Stimulated activated CD4-positive, alpha-beta T cell treated with anti-CD3 and anti-CD28 coated beads, TNF-alpha, amount 100 ng/mL, for 1 hour (primary cell): ENCODE results near the gene CPNE2.
A peak's percentile ranks its signal among the peaks of the same experiment; 100 is the strongest.
"Not testable (repeated sequence)": the region's sequence is repeated elsewhere in the genome, so short reads cannot be mapped to it uniquely, and the experiment has no call there.

Source experiments
- DNase-seq, 3 donors: peaks; one replicate each; pipeline ENCODE4 v3.0.0-alpha.2; 2020; ENCODE audit warnings: low read depth in 3 of 3, low spot score in 1 of 3

The CPNE2 gene

GRCh38 chr16:57166951-57167350, 74.6 kb downstream of the CPNE2 start:
- no peak for DNase-seq

GRCh38 chr16:57167538-57167937, 75.2 kb downstream of the CPNE2 start:
- DNase-seq: no peak

GRCh38 chr16:57167953-57168352, 75.6 kb downstream of the CPNE2 start:
- DNase-seq: no peak

DNA sequence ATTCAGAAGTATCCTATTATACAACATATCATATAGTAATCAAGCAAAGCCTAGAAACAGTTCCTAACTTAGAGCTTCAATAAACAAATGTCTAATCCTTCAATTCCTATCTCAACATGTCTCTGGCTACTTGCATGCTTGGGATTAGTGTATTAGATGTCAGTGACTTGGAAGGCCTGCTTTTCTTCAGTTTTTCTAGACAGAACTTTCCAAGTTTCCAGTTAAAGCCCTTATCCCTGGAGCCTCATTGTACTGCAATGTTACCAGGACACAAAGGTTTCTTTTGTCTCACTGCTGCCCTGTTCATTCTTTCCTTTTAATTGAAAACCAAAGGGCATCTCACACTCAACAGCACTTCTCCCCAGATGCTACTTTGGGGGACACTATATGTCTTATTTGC, 76.9 kb downstream of the CPNE2 start:
- DNase-seq: no peak

- no peak for DNase-seq
Measured at GRCh38 chr16:57172721-57173290, 80.4 kb downstream of the CPNE2 start.

DNA sequence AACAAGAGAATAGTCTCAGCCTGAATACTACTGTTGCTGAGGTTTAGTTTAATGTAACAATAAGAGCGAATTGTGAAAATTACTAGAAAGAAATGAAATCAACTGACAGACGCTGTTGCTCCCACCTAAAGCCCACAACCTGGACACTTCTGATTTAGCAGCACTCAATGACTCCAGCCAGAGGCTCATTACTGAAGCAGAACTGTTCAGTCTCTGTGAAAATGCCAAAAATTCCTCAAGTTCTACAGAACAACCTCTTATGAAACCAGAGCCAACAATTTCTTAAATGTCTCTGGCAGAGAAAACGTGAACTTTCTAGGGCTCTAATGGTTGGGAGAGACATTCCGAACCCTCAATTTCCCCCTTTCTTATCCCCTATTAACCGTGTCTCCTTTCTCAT, 83.5 kb downstream of the CPNE2 start:
- no peak for DNase-seq

- no peak for DNase-seq
Measured at GRCh38 chr16:57178196-57178595, 85.8 kb downstream of the CPNE2 start.

GRCh38 chr16:57178793-57179212, 86.4 kb downstream of the CPNE2 start:
- no peak for DNase-seq

DNA sequence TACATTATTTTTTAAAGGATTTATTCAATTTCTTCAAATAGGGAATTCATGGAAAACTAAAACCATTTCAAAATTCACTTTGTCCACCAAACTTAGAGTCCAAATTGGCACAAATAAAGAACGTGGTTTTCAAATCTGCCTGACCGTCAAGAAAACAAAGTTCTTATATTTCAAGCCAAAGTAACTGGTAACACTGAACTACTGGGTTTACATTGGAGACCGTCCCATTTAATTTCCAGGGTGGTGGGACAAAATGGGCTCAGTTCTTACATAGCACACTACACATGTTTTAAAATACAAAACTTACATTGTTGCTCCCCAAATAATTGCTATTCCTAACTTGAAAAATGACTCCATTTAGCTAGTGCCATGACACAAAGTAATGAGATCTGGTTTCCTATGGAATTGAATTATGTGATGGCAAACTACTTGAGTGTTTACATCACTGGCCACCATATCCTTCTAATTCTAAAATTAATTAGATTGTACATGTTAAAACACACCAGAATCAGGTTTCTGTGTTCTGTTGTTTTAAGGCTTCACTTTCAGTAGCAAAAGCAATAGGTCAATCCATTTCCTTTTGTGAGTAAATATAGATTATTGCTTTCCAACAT, 86.9 kb downstream of the CPNE2 start:
- no peak for DNase-seq

DNA sequence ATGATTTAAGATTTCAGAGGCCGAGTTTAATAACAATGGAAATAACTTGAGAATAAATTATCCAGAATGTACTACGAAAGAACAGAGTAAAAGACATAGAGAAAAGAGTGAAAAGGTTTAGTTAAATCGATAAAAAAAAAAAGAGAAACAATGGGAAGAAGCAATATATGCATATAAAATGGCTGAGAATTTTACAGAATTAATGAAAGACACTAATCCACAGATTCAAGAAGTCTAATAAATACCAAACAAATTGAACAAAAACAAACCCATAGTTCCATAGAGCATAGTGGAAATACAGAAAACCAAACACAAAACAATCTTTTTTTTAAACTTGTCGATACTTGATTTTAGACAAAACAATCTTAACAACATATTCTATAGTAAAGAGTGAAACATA, 91.7 kb downstream of the CPNE2 start:
- DNase-seq: no peak

GRCh38 chr16:57184887-57185445, 92.6 kb downstream of the CPNE2 start:
- DNase-seq: no peak

- DNase-seq: no peak
Measured at GRCh38 chr16:57185446-57185944, 93.1 kb downstream of the CPNE2 start.

- DNase-seq: peak; percentile 90 to 98 (median 97)
Measured at GRCh38 chr16:57185945-57186871, 93.8 kb downstream of the CPNE2 start, which contains the start of the genes PSME3IP1 and RSPRY1. Gene PSME3IP1 (minus strand): TSS chr16:57186039. CDS start chr16:57173854, 12,185 bp downstream. Gene RSPRY1 (plus strand): TSS chr16:57186329. CDS start chr16:57204659, 18,330 bp downstream.

DNA sequence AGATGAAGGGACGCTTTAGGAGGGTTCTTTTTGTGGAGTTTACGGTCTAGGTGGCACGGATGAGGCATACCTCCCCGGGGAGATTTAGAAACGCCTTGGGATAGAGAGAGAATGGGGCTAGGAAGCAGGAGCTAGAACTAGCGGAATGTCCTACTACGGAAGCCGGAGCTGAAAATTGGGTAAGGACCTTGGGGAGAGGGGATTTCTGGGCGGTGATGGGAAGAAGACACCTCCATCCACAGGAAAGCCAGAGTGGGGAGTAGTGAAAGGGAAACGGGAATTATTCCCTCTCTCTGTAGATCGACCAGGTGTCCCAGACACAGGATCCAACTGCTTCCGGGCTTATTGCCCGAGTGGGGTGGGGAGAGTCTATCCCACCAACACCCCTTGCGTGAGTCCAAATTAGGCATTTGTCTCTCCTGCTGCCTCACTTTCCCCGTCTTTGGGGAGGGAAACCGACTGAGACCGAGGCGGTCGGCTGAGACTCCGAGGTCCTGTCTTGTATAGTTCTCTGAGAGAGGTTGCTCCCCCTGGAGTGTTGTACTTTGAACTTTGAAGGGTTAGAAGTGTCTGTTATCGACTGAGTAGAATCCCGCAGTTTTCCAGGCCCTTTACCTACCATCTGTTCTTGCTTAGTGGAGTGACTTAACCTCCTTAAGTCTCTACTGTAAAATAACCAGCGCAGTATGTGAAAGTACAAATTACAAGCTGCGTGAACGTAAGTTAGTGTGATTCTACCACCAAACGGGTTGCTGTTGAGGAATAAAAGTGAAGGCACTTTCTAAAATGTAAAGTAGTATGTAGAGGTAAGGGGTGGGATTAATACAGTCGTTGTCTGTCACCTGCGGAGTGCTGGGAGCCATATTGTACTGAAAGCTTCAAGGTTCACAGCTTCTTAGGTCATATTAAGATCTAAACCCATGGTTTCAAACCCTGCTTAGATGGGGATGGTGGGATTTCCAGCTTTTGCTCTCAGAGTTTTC, 94.8 kb downstream of the CPNE2 start:
- DNase-seq: peak in 1 of 3 donors; percentile 3

GRCh38 chr16:57187902-57188710, 95.7 kb downstream of the CPNE2 start:
- not testable (repeated sequence) for DNase-seq

DNA sequence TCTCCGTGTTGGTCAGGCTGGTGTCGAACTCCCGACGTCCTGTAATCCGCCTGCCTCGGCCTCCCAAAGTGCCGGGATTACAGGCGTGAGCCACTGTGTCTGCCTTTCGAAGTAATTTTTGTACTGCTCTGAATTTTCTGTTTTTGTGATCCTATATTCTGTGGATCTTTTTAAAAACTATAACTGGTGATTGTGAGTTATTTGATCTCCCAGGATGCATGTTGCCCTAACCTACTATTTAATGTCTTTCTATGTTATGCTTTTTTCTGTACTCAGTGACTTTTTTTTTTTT, 96.3 kb downstream of the CPNE2 start:
- no peak for DNase-seq

DNA sequence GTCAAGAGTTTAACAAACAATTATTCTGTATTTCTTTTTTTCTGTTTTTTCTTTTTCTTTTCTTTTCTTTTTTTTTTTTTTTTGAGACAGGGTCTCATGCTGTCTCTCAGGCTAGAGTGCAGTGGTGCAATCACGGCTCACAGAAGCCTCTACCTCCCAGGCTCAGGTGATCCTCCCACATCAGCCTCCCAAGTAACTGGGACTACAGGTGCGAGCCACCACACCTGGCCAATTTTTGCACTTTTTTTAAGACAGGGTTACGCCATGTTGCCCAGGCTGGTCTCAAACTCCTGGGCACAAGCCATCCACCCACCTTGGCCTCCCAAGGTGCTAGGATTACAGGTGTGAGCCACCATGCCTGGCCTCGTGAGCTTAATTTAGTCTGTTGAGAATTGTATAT, 97.1 kb downstream of the CPNE2 start:
- DNase-seq: not testable (repeated sequence)

GRCh38 chr16:57190136-57190535, 97.8 kb downstream of the CPNE2 start:
- DNase-seq: no peak

DNA sequence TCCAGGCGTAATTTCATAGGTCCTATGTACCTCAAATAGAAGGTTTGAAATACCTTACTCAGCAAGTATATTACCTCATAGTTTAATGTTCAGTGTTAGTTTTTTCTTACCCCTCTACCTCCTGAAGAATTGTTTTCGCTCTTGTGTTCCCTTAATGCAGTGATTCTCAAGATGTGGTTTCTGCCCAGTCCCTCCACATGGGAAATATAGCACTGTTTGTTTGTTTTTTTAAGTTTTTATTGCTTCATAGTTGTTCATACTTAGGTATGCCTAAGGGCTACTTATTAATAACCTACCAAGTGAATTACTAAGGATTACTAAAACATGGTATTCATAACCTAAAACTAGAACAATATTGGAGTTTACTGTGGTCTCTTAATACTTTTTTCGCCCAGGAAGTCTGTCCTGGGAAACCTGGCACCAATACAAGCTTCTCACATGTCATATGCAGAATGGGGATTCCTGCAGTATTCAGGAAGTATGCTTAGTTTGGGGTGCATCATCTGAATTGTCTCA, 98.7 kb downstream of the CPNE2 start:
- no peak for DNase-seq
